ENCODE measurements around the gene SPOUT1. TPM values are rescaled to one million over a fixed set of nuclear protein-coding genes. Genes with fewer than 3 reads are reported as not detected.

The SPOUT1 gene
- polyA plus RNA-seq, 1 donor (not counting 4 experiments of a cell fraction or from before 2014, with no cell fraction given): 22.0 TPM

DNA sequence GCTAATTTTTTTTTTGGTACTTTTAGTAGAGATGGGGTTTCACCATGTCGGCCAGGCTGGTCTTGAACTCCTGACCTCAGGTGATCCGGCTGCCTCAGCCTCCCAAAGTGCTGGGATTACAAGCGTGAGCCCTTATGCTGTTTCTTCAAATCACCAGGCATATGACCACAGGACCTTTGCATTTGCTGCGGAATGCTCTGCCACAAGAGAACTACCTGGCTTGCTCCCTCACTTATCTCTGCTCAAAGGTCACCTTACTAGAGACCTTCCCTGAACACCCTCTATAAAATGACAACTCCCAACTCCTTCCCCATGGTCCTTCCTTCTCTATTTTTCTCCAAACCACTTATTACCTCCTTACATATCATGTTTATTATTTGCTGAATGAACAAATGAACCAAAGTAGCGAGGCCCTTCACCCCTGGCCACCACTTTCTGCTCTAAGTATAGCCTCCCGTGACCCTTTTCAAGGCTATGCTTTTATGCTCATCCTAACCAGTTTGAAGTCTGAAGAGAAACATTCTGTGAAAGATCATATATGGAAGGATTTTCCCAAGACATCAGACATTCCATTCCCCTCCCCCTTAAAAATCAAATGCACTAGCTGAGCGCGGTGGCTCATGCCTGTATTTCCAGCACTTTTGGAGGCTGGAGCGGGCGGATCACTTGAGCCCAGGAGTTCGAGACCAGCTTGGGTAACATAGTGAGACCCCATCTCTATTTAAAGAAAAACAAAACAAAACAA is 59.1 kb downstream of the SPOUT1 start:
- Histone ChIP-seq H3K4me3 (ENCODE audit: control insufficient read depth in 2 of 3, extremely low read depth in 1 of 3, insufficient read depth in 2 of 3, low read depth in 1 of 3, low read length in 3 of 3) (peak overlapping the region; percentile 84 to 88 (median 86)), H3K27ac (ENCODE audit: control insufficient read depth, insufficient read depth, low read length) (peak overlapping the region; percentile 81), H3K9me3 (ENCODE audit: control insufficient read depth, low read depth, low read length) (no peaks in the 10 kb centered on the region), H3K27me3 (ENCODE audit: control insufficient read depth, extremely low read depth, insufficient read depth, low read length) (no peaks in the 10 kb centered on the region), H3K9ac (ENCODE audit: control insufficient read depth, extremely low read depth, insufficient read depth, low read length) (peak overlapping the region; percentile 83), H3K4me2 (ENCODE audit: control insufficient read depth, extremely low read depth, insufficient read depth, low read depth, low read length) (peak overlapping the region; percentile 97), H3K36me3 (ENCODE audit: control insufficient read depth in 2 of 2, extremely low read depth in 1 of 2, insufficient read depth in 2 of 2, low read length in 2 of 2) (peaks cover 0 to 4% of the 10 kb centered on the region in 2 experiments), H3K9me1 (ENCODE audit: control insufficient read depth, extremely low read depth, insufficient read depth, low read length) (no peaks in the 10 kb centered on the region), H3K79me2 (ENCODE audit: control insufficient read depth, insufficient read depth, low read length) (peaks cover 14% of the 10 kb centered on the region), H2AFZ (ENCODE audit: control insufficient read depth, low read length) (no peak overlapping the region), H4K20me1 (ENCODE audit: control insufficient read depth, extremely low read depth, insufficient read depth, low read length) (no peaks in the 10 kb centered on the region), H3K4me1 (ENCODE audit: control insufficient read depth, extremely low read depth, insufficient read depth, low read length) (peaks cover 8% of the 10 kb centered on the region)
- no peak for DNase-seq (ENCODE audit: low read depth, low spot score)
- dilution Hi-C loops (cut with MboI; ENCODE audit: extremely low pct_ligation_motif_present, low sequenced_read_pairs): no loop called here
- FAIRE-seq: no peak
- TF ChIP-seq EZH2 (IDR thresholded peaks at IDR 0.05; ENCODE audit: low read length): no peak
- TF ChIP-seq, protein P1, sequence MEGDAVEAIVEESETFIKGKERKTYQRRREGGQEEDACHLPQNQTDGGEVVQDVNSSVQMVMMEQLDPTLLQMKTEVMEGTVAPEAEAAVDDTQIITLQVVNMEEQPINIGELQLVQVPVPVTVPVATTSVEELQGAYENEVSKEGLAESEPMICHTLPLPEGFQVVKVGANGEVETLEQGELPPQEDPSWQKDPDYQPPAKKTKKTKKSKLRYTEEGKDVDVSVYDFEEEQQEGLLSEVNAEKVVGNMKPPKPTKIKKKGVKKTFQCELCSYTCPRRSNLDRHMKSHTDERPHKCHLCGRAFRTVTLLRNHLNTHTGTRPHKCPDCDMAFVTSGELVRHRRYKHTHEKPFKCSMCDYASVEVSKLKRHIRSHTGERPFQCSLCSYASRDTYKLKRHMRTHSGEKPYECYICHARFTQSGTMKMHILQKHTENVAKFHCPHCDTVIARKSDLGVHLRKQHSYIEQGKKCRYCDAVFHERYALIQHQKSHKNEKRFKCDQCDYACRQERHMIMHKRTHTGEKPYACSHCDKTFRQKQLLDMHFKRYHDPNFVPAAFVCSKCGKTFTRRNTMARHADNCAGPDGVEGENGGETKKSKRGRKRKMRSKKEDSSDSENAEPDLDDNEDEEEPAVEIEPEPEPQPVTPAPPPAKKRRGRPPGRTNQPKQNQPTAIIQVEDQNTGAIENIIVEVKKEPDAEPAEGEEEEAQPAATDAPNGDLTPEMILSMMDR (optimal IDR thresholded peaks at IDR 0.05 in 1 of 3, IDR thresholded peaks at IDR 0.05 in 1 of 3, conservative IDR thresholded peaks at IDR 0.05 in 1 of 3; ENCODE audit: extremely low read depth in 1 of 3, insufficient read depth in 2 of 3, low read length in 3 of 3): no peak

Other genes starting within 250 kb of the SPOUT1 start
- gene DYNC2I2, start 172.9 kb downstream of the SPOUT1 start, polyA plus RNA-seq: 11.5 to 19.3 TPM (median 14.0 TPM) in 3 replicates
- 126 to 267 TPM (median 198 TPM) in 3 replicates for gene SET, start 140.6 kb downstream of the SPOUT1 start, polyA plus RNA-seq
- gene PKN3, start 127.3 kb downstream of the SPOUT1 start, polyA plus RNA-seq: 1.2 to 3.0 TPM (median 1.3 TPM) in 3 replicates
- gene ZDHHC12, start 105.7 kb downstream of the SPOUT1 start, polyA plus RNA-seq: 24.1 to 46.3 TPM (median 36.3 TPM) in 3 replicates
- gene ZER1, start 57.9 kb downstream of the SPOUT1 start, polyA plus RNA-seq: 14.9 to 25.4 TPM (median 19.6 TPM) in 3 replicates
- 12.8 to 25.1 TPM (median 14.1 TPM) in 3 replicates for gene TBC1D13, start 42.5 kb downstream of the SPOUT1 start, polyA plus RNA-seq
- gene ENDOG, start 11.3 kb downstream of the SPOUT1 start, polyA plus RNA-seq: 10.1 to 18.5 TPM (median 10.2 TPM) in 3 replicates
- gene KYAT1, start 52.2 kb upstream of the SPOUT1 start, polyA plus RNA-seq: 10.9 to 13.9 TPM (median 13.9 TPM) in 3 replicates
- 88.3 to 127 TPM (median 109 TPM) in 3 replicates for gene LRRC8A, start 52.3 kb upstream of the SPOUT1 start, polyA plus RNA-seq
- 4.6 to 5.2 TPM (median 4.7 TPM) in 3 replicates for gene PHYHD1, start 91.2 kb upstream of the SPOUT1 start, polyA plus RNA-seq
- gene DOLK, start 117.8 kb upstream of the SPOUT1 start, polyA plus RNA-seq: 21.8 to 33.5 TPM (median 27.1 TPM) in 3 replicates
- 25.6 to 56.3 TPM (median 31.1 TPM) in 3 replicates for gene NUP188, start 117.9 kb upstream of the SPOUT1 start, polyA plus RNA-seq
- gene SH3GLB2, start 198.5 kb upstream of the SPOUT1 start, polyA plus RNA-seq: 37.1 to 75.7 TPM (median 41.2 TPM) in 3 replicates
- gene MIGA2, start 206.8 kb upstream of the SPOUT1 start, polyA plus RNA-seq: 8.5 to 15.0 TPM (median 9.5 TPM) in 3 replicates

All from keratinocyte (primary cell).